Stimulated activated CD8-positive, alpha-beta memory T cell treated with anti-CD3 and anti-CD28 coated beads, Interleukin-15, amount 100 ng/mL, for 1 hour (primary cell): Measurements from ENCODE around the gene CENATAC.
"Not testable (repeated sequence)": the region's sequence is repeated elsewhere in the genome, so short reads cannot be mapped to it uniquely, and the experiment has no call there.

ENCODE experiments used
- DNase-seq: peaks from one replicate; pipeline ENCODE4 v3.0.0-alpha.2; 2020; ENCODE audit warnings: low read depth

CENATAC gene

GRCh38 chr11:119027561-119028345 lies 29.8 kb downstream of the CENATAC start:
- DNase-seq = no peak

GRCh38 chr11:119028346-119029068 lies 30.6 kb downstream of the CENATAC start:
- DNase-seq = no peak

DNA sequence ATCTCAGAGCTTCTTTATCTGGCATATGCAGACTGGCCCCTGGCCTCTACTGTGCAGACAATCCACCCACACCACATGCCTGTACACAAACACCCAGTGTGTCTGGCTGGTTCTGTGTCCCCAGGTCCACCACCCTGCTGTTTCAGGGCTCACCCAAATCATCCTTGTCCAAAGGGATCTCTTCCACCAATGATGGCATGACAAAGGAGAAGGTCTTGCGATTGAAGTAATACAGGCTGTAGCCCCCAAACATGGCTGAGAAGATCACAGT lies 31.1 kb downstream of the CENATAC start:
- no peak for DNase-seq

DNA sequence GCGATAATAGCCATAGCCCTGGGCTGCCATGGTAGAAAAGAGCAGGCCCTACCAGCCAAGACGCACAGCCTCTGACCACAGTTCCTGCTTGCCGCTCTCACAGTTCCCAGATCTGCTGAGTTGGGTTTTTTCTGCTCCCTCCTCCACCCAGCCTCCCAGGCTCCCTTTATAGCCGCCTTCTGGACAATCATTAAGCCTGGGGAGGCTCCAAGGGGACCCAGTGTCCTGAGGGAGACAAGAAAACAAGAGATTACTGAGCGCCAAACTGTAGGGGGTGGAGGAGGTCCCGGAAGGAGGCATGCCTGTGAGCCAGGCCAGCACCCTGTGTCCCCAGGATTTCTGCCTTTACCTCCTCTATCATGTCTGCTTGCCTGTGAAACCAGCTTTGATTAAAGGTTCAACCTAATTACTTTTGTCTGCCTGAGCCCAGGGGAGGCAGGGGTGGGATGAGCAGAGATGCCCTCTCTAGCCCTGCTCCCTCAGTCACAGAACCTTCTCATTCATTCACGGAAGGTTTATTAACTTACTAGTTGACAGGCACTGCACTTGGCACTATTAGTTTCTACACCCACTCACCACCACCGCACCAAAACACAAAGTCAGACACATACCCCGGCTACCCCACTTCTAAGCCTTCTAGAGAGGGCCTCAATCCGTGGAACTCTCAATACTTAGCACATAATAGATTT lies 31.5 kb downstream of the CENATAC start:
- no peak for DNase-seq

DNA sequence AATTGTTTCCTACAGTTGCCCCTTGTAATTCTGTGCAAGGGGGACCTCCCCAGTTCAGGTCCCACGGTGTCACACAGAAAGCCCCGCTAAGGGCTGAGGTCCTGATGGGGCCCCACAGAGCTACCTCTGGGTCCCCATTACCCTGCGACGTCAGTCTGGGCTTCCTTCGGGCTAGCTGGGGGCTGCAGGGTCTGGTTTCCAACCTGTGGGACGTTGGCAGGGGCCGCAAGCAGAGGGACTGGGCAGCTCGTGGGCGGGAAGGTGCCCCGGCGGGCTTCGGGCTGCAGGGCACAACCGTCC lies 32.0 kb downstream of the CENATAC start:
- DNase-seq = no peak

DNA sequence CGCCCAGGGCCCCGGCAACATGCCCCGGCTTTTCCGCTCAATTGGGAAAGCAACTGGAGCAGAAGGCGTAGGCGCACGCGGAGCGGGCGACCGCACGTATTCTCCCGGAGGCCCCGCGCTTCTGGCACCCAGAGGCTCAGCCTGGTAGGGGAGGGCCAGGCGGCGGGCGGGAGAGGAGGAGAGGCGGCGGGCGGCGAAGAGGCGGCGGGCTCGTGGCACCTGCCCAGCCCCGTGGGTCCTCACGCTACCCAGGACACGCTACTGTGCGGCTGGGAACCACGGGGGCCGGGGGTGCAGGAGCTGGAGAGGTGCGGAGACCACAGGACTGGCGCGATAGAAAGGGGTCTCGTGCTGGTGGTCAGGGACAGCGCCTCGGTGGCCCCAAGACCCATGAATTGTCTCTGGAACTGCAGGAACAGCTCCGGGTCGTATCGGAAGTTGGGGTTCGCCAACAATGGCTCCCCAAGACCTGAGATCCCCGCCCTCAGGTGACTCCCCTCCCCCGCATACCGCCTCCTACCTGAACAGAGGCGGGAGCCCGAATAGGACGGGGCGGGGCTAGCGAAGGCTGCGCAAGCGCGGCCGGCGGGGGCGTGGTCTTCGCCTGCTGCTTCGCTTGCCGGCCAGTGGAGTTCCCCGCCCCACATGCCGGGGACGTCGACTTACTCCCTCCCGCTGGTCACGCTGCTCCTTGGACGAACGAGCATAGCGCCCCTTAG lies 32.5 kb downstream of the CENATAC start, which contains the start of gene SLC37A4:
SLC37A4 (minus strand) TSS at position 549 of the 719 bp plus-strand sequence.
- DNase-seq = peak; percentile 99

GRCh38 chr11:119031912-119032280 lies 34.0 kb downstream of the CENATAC start:
- DNase-seq = no peak

- DNase-seq = not testable (repeated sequence)
Measured at GRCh38 chr11:119033421-119033820, 35.5 kb downstream of the CENATAC start.

- no peak for DNase-seq
Measured at GRCh38 chr11:119034813-119035212, 36.9 kb downstream of the CENATAC start.

GRCh38 chr11:119038884-119039283 lies 40.9 kb downstream of the CENATAC start:
- DNase-seq = no peak

DNA sequence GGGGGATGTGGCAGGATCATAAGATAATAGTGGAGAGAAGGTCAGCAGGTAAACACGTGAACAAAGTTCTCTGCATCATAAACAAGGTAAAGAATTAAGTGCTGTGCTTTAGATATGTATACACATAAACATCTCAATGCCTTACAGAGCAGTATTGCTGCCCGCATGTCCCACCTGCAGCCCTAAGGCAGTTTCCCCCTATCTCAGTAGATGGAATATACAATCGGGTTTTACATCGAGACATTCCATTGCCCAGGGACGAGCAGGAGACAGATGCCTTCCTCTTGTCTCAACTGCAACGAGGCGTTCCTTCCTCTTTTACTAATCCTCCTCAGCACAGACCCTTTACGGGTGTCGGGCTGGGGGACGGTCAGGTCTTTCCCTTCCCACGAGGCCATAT lies 41.5 kb downstream of the CENATAC start:
- not testable (repeated sequence) for DNase-seq

DNA sequence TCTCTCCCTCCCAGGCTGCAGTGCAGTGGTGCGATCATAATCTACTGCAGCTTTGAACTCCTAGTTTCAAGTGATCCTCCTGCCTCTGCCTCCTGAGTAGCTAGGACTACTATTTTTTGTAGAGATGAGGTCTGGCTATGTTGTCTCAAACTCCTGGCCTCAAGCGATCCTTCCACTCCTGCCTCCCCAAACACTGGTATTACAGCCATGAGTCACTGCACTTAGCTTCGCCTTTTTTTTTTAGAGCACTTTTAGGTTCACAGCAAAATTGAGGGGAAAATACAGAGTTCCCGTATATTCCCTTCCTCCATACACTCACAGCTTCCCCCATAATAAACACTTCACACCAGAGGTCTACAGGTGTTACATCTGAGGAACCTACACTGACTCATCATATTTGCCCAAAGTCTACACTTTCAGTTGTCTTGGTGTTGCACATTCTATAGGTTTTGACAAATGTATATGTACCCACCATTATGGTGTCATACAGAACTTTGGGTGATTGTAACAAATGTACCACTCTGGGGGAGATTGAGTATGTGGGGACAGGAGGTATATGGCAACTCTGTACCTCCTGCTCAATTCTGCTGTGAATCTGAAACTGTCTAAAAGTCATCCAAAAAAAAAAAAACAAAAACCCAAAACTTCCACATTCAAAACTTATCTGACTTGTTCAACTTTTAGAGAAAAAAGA lies 44.0 kb downstream of the CENATAC start:
- no peak for DNase-seq

DNA sequence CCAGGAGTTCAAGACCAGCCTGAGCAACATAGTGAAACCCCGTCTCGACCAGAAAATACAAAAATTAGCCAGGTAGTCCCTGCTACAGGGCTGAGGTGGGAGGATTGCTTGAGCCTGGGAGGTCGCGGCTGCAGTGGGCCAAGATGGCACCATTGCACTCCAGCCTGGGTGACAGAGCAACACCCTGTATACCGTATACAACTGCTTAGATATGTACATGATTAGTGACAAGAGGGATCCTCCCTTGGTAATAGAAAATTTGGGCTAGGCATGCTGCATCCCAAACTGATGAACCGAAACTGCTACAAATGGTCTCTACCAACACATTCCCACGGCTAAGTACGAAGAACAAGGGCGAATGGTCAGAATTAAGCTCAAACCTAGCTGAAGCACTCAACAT lies 45.0 kb downstream of the CENATAC start:
- DNase-seq = no peak

- DNase-seq = no peak
Measured at GRCh38 chr11:119044708-119045107, 46.8 kb downstream of the CENATAC start.

DNA sequence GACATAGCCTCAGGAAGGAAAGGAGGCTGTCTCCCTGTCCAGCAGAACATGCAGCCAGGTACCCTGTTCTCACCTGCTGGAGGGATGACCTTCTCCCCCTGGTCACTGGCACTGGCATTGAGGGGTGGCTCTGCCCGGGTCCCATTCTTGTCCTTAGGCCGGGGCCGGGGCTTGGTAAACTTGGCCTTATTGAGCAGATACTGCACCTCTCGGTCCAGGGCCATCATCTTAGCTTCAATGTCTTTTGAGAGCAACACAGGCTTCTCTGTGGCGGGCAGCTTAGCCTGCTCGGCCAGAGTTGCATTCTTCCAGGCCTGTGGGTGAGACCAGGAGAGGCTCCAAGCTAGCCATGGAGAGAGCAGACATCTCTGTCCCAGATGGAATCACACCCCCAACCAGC lies 48.6 kb downstream of the CENATAC start:
- DNase-seq = no peak

DNA sequence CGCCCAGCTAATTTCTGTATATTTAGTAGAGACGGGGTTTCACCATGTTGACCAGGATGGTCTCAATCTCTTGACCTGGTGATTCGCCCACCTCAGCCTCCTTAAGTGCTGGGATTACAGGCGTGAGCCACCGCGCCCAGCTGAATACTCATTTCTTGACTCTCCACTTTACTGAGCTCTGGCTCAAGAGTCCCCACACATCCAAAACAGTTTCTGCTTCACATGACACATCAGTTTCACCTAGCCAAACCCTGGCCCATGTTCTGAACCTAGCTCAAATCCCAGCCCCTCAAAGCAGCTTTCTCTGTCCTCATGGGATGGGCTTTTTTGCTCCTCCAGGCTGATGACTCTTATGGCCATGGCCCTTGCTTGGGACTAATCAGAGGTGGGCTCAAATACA lies 49.3 kb downstream of the CENATAC start:
- DNase-seq = no peak

- DNase-seq = no peak
Measured at GRCh38 chr11:119048644-119049043, 50.7 kb downstream of the CENATAC start.

DNA sequence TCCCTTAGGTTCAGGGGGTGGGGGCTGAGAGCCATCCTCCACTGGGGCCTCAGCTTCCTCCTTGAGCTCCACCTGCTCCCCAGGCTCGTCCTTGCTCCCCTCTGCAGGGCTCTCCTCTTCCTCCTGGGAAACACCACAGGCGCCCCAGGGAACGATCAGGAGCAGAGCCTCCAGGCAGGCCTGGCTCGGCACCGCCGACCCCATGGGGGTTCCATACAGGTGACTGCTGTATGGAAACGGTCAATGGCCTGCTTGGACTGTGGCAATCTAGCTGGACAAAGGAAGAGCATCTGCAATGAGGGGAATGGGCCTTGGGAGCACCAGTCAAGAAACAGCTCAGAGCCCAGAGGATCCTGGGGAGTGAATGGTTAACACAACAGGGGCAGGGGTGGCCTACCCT lies 51.1 kb downstream of the CENATAC start:
- no peak for DNase-seq

GRCh38 chr11:119051440-119052162 lies 53.7 kb downstream of the CENATAC start:
- no peak for DNase-seq

- no peak for DNase-seq
Measured at GRCh38 chr11:119052163-119052814, 54.4 kb downstream of the CENATAC start.

GRCh38 chr11:119054418-119054817 lies 56.5 kb downstream of the CENATAC start:
- no peak for DNase-seq
